Uterus (tissue), 4 donors: ENCODE results near the gene MRPL54. TPM values are rescaled to one million over a fixed set of nuclear protein-coding genes. Genes with fewer than 3 reads are reported as not detected.

Source experiments
- DNase-seq, 2 donors: peaks; one replicate each; pipeline ENCODE4 v3.0.0-alpha.2; 2019 to 2020
- H3K27ac ChIP-seq, 2 donors: fragments of 200-600 bp; sonication (generic); 1 replicate in 1 of 2; 2 replicates in 1 of 2; pipeline ENCODE4 v1.5.1; 2016 to 2018
- H3K27me3 ChIP-seq, 2 donors: fragments of 200-600 bp; sonication (generic); one replicate each; pipeline ENCODE4 v1.5.1; 2018 to 2019; ENCODE audit warnings: control low read depth in 1 of 2
- H3K36me3 ChIP-seq, 2 donors: fragments of 200-600 bp; sonication (generic); one replicate each; pipeline ENCODE4 v1.5.1; 2019; ENCODE audit warnings: control low read depth in 1 of 2
- H3K4me1 ChIP-seq, 2 donors: fragments of 200-600 bp; sonication (generic); one replicate each; pipeline ENCODE4 v1.5.1; 2018 to 2019; ENCODE audit warnings: control low read depth in 1 of 2
- H3K4me3 ChIP-seq, 2 donors: fragments of 200-600 bp; sonication (generic); 1 replicate in 1 of 2; 2 replicates in 1 of 2; pipeline ENCODE4 v1.5.1; 2018 to 2019; ENCODE audit warnings: mild to moderate bottlenecking in 1 of 2
- H3K9me3 ChIP-seq, 2 donors: fragments of 200-600 bp; sonication (generic); one replicate each; pipeline ENCODE4 v1.5.1; 2019; ENCODE audit warnings: control low read depth in 1 of 2
- CTCF ChIP-seq, 4 experiments: fragments of 200-600 bp in 2 of 4; fragments of 450-650 bp in 2 of 4; sonication (generic) in 2 of 4; IDR thresholded peaks; one replicate each; pipeline ENCODE4 v1.5.1; 2016 to 2019; ENCODE audit warnings: antibody characterized with exemption in 4 of 4, mild to moderate bottlenecking in 2 of 4, moderate library complexity in 1 of 4
- POLR2A ChIP-seq, 2 donors: fragments of 450-650 bp; IDR thresholded peaks; one replicate each; pipeline ENCODE4 v1.6.1; 2016; ENCODE audit warnings: antibody characterized with exemption in 2 of 2, mild to moderate bottlenecking in 1 of 2, moderate library complexity in 1 of 2
- intact Hi-C: fragments of 100-400 bp; cut with DNase I; formaldehyde crosslinking; loops from one replicate; pipeline ENCODE4 v1.15.1; 2023; ENCODE audit warnings: low total_unique reads
- total RNA-seq, 4 donors: library from RNA; depleted of rRNA in 3 of 4; stranded (reverse); fragments of >200 nt in 3 of 4; gene quantifications; one replicate each; pipeline versions ENCODE4 v1.1.0 to v1.2.4, GENCODE V29; 2014 to 2023
- donor health status: DM: yes; HTN: yes; CAD: no.

MRPL54 gene
- total RNA-seq, 4 donors from 2014 or later = 14.4 to 196 (median 40.0) TPM

GRCh38 chr19:3801412-3802096 is 39.1 kb downstream of the MRPL54 start:
- H3K4me3 ChIP-seq = no peak overlapping the region
- intact Hi-C loops = no loop called here
- DNase-seq = no peak
- H3K27ac ChIP-seq = no peak overlapping the region
- no peaks in the 10 kb centered on the region for H3K9me3 ChIP-seq
- H3K27me3 ChIP-seq = peaks cover 0 to 15% of the 10 kb centered on the region in 2 donors
- no peaks in the 10 kb centered on the region for H3K36me3 ChIP-seq
- TF ChIP-seq CTCF (IDR thresholded peaks at IDR 0.05) = no peak
- H3K4me1 ChIP-seq = peaks cover 0 to 7% of the 10 kb centered on the region in 2 donors

GRCh38 chr19:3803114-3803888 is 40.8 kb downstream of the MRPL54 start:
- no peak overlapping the region for H3K27ac ChIP-seq
- H3K36me3 ChIP-seq = no peaks in the 10 kb centered on the region
- H3K27me3 ChIP-seq = peaks cover 0 to 15% of the 10 kb centered on the region in 2 donors
- TF ChIP-seq POLR2A (IDR thresholded peaks at IDR 0.05) (no peak), CTCF (IDR thresholded peaks at IDR 0.05) (no peak)
- intact Hi-C loops = no loop called here
- H3K4me1 ChIP-seq = peaks cover 0 to 7% of the 10 kb centered on the region in 2 donors
- H3K4me3 ChIP-seq = no peak overlapping the region
- no peaks in the 10 kb centered on the region for H3K9me3 ChIP-seq
- no peak for DNase-seq

GRCh38 chr19:3803986-3804385 is 41.5 kb downstream of the MRPL54 start:
- no peak for DNase-seq
- Histone ChIP-seq H3K27me3 (peaks cover 0 to 13% of the 10 kb centered on the region in 2 donors), H3K9me3 (no peaks in the 10 kb centered on the region), H3K27ac (no peak overlapping the region), H3K4me1 (peaks cover 0 to 7% of the 10 kb centered on the region in 2 donors), H3K36me3 (no peaks in the 10 kb centered on the region), H3K4me3 (no peak overlapping the region)
- intact Hi-C loops = no loop called here
- TF ChIP-seq CTCF (IDR thresholded peaks at IDR 0.05) (no peak), POLR2A (IDR thresholded peaks at IDR 0.05) (no peak)

GRCh38 chr19:3804429-3804828 is 41.9 kb downstream of the MRPL54 start:
- no peak for DNase-seq
- peaks cover 0 to 7% of the 10 kb centered on the region in 2 donors for H3K4me1 ChIP-seq
- no peak overlapping the region for H3K27ac ChIP-seq
- H3K36me3 ChIP-seq = no peaks in the 10 kb centered on the region
- H3K9me3 ChIP-seq = no peaks in the 10 kb centered on the region
- intact Hi-C loops = no loop called here
- peaks cover 0 to 10% of the 10 kb centered on the region in 2 donors for H3K27me3 ChIP-seq
- TF ChIP-seq POLR2A (IDR thresholded peaks at IDR 0.05) (no peak), CTCF (IDR thresholded peaks at IDR 0.05) (no peak)
- H3K4me3 ChIP-seq = no peak overlapping the region

GRCh38 chr19:3805859-3806258 is 43.4 kb downstream of the MRPL54 start:
- Histone ChIP-seq H3K9me3 (no peaks in the 10 kb centered on the region), H3K27me3 (peaks cover 0 to 10% of the 10 kb centered on the region in 2 donors), H3K27ac (no peak overlapping the region), H3K4me3 (no peak overlapping the region), H3K36me3 (no peaks in the 10 kb centered on the region), H3K4me1 (peaks cover 0 to 7% of the 10 kb centered on the region in 2 donors)
- DNase-seq = no peak
- TF ChIP-seq POLR2A (IDR thresholded peaks at IDR 0.05) = no peak
- no peak for TF ChIP-seq CTCF (IDR thresholded peaks at IDR 0.05)
- intact Hi-C loops = no loop called here
